Endothelial cell of umbilical vein (primary cell): Measurements from ENCODE around the gene DMRTC2.

ENCODE experiments used
- CTCF ChIP-seq, 2 donors: IDR thresholded peaks; 1 replicate in 1 of 2; 2 replicates in 1 of 2; pipeline ENCODE4 v1.5.1; 2011; ENCODE audit warnings: low read length in 2 of 2, mild to moderate bottlenecking in 2 of 2, moderate library complexity in 2 of 2, control low read depth in 1 of 2, inconsistent platforms in 1 of 2, low read depth in 1 of 2; ENCODE audit not compliant: insufficient read depth in 1 of 2; ENCODE audit errors: extremely low read depth in 1 of 2
- EZH2 ChIP-seq: IDR thresholded peaks from 2 replicates; pipeline ENCODE4 v1.6.1; 2012; ENCODE audit warnings: borderline replicate concordance, low read depth, mild to moderate bottlenecking, moderate library complexity, low read length, inconsistent platforms; ENCODE audit not compliant: severe bottlenecking
- JUN ChIP-seq: IDR thresholded peaks from 2 replicates; pipeline ENCODE4 v1.6.1; 2011; ENCODE audit warnings: borderline replicate concordance, low read depth; ENCODE audit not compliant: insufficient read length, insufficient read depth
- MAX ChIP-seq: IDR thresholded peaks from 2 replicates; pipeline ENCODE4 v1.6.1; 2011; ENCODE audit not compliant: insufficient read depth, insufficient read length
- MYC ChIP-seq: IDR thresholded peaks from one replicate; pipeline ENCODE4 v1.6.1; 2011; ENCODE audit warnings: mild to moderate bottlenecking, low read depth, low read length
- POLR2A ChIP-seq: IDR thresholded peaks from 2 replicates; pipeline ENCODE4 v1.6.1; 2012; ENCODE audit warnings: low read depth, mild to moderate bottlenecking, control low read depth, low read length

- TF ChIP-seq MAX: no peak
- TF ChIP-seq CTCF (IDR thresholded peaks at IDR 0.05; ENCODE audit: extremely low read depth in 1 of 2, insufficient read depth in 1 of 2, low read depth in 1 of 2, low read length in 2 of 2): no peak
- TF ChIP-seq JUN: no peak
- no peak for TF ChIP-seq EZH2
- TF ChIP-seq MYC: no peak
- TF ChIP-seq POLR2A: no peak
Measured at GRCh38 chr19:41897181-41897580, 52.3 kb downstream of the DMRTC2 start.
